ENCODE results near the gene SCN1A.
"Not testable (repeated sequence)": the region's sequence is repeated elsewhere in the genome, so short reads cannot be mapped to it uniquely, and the experiment has no call there.

Gene SCN1A

DNA sequence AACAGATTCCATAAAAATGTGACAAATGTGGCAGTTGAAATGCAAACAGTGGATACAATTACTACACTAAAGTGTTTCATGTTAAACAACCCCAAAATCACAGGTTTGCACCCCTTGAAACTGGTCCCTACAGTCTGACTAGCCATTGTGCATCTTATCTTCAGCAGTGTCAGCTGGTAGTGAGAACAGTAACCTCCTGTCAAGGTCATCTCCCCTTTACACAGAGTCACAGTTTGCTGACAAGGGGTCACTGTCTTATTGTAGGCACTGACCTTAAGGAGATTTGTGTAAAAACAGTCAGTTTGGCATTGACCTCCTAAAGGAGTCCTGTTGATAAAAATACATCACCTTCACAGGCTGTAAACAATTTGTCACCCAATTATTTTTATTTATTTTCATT is 137.0 kb downstream of the SCN1A start:
- no peak for DNase-seq (ENCODE audit: low read depth in 1 of 2, low spot score in 1 of 2)
- TF ChIP-seq, protein P1, sequence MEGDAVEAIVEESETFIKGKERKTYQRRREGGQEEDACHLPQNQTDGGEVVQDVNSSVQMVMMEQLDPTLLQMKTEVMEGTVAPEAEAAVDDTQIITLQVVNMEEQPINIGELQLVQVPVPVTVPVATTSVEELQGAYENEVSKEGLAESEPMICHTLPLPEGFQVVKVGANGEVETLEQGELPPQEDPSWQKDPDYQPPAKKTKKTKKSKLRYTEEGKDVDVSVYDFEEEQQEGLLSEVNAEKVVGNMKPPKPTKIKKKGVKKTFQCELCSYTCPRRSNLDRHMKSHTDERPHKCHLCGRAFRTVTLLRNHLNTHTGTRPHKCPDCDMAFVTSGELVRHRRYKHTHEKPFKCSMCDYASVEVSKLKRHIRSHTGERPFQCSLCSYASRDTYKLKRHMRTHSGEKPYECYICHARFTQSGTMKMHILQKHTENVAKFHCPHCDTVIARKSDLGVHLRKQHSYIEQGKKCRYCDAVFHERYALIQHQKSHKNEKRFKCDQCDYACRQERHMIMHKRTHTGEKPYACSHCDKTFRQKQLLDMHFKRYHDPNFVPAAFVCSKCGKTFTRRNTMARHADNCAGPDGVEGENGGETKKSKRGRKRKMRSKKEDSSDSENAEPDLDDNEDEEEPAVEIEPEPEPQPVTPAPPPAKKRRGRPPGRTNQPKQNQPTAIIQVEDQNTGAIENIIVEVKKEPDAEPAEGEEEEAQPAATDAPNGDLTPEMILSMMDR (IDR thresholded peaks at IDR 0.05; ENCODE audit: insufficient read depth, low read length): no peak
- TF ChIP-seq, protein P2, sequence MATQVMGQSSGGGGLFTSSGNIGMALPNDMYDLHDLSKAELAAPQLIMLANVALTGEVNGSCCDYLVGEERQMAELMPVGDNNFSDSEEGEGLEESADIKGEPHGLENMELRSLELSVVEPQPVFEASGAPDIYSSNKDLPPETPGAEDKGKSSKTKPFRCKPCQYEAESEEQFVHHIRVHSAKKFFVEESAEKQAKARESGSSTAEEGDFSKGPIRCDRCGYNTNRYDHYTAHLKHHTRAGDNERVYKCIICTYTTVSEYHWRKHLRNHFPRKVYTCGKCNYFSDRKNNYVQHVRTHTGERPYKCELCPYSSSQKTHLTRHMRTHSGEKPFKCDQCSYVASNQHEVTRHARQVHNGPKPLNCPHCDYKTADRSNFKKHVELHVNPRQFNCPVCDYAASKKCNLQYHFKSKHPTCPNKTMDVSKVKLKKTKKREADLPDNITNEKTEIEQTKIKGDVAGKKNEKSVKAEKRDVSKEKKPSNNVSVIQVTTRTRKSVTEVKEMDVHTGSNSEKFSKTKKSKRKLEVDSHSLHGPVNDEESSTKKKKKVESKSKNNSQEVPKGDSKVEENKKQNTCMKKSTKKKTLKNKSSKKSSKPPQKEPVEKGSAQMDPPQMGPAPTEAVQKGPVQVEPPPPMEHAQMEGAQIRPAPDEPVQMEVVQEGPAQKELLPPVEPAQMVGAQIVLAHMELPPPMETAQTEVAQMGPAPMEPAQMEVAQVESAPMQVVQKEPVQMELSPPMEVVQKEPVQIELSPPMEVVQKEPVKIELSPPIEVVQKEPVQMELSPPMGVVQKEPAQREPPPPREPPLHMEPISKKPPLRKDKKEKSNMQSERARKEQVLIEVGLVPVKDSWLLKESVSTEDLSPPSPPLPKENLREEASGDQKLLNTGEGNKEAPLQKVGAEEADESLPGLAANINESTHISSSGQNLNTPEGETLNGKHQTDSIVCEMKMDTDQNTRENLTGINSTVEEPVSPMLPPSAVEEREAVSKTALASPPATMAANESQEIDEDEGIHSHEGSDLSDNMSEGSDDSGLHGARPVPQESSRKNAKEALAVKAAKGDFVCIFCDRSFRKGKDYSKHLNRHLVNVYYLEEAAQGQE (IDR thresholded peaks at IDR 0.05; ENCODE audit: insufficient replicate concordance, low read depth): no peak
- no peak for TF ChIP-seq SPI1 (IDR thresholded peaks at IDR 0.05; ENCODE audit: borderline replicate concordance, low read depth)
- TF ChIP-seq GABPA (IDR thresholded peaks at IDR 0.05; ENCODE audit: low read depth): no peak
- no peak for TF ChIP-seq POLR2AphosphoS5 (IDR thresholded peaks at IDR 0.05; ENCODE audit: low read depth)
- no peak overlapping the region for H3K27ac ChIP-seq (replicated peaks)
- no peak overlapping the region for H3K4me3 ChIP-seq (replicated peaks; ENCODE audit: insufficient read depth, low read length)
- H3K27me3 ChIP-seq (ENCODE audit: insufficient read depth, poor library complexity, severe bottlenecking): no peaks in the 10 kb centered on the region

DNA sequence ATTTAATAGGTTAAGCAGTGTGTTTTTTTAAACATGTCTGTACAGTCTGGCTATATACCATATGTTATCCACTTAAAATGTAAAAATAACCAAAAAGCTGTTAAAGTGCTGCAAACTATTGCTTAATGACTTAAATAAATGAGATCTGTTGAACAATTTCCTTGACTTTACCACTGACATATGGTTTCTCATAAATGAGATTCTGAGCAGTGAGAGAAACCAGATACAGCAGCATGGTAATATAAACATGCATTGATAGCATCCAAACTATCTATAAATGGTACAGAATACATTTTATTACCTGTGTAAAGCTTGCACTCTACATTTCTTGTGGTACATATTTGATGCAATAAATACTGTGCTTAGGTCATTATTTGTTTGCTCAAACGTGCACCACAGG is 138.0 kb downstream of the SCN1A start:
- DNase-seq (ENCODE audit: low read depth in 1 of 2, low spot score in 1 of 2): no peak
- no peak for TF ChIP-seq POLR2AphosphoS5 (IDR thresholded peaks at IDR 0.05; ENCODE audit: low read depth)
- no peak for TF ChIP-seq SPI1 (IDR thresholded peaks at IDR 0.05; ENCODE audit: borderline replicate concordance, low read depth)
- no peak for TF ChIP-seq GABPA (IDR thresholded peaks at IDR 0.05; ENCODE audit: low read depth)
- TF ChIP-seq, protein P1 (IDR thresholded peaks at IDR 0.05; ENCODE audit: insufficient read depth, low read length): no peak
- TF ChIP-seq, protein P2 (IDR thresholded peaks at IDR 0.05; ENCODE audit: insufficient replicate concordance, low read depth): no peak
- no peak overlapping the region for H3K4me3 ChIP-seq (replicated peaks; ENCODE audit: insufficient read depth, low read length)
- H3K27ac ChIP-seq (replicated peaks): no peak overlapping the region
- H3K27me3 ChIP-seq (ENCODE audit: insufficient read depth, poor library complexity, severe bottlenecking): no peaks in the 10 kb centered on the region

DNA sequence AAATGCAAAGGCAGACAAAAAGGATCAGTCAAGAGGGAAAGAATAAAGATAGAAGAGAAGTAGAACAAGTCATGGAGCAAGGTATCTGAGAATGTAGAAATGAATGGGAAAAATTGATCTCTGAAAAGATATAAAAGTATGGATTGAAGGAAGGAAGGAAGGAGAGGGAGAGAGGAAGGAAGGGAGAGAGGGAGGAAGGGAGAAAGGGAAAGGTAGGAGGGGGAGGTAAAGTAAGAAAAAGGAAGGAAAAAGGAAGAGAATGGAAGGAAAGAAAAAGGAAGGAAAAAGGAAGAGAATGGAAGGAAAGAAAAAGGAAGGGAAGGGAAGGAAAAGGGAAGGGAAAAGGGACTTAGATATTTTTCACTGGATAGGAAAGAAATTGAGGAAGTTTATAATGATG is 142.7 kb downstream of the SCN1A start:
- no peaks in the 10 kb centered on the region for H3K27me3 ChIP-seq (ENCODE audit: insufficient read depth, poor library complexity, severe bottlenecking)
- no peak overlapping the region for H3K4me3 ChIP-seq (replicated peaks; ENCODE audit: insufficient read depth, low read length)
- DNase-seq (ENCODE audit: low read depth in 1 of 2, low spot score in 1 of 2): no peak
- no peak for TF ChIP-seq POLR2AphosphoS5 (IDR thresholded peaks at IDR 0.05; ENCODE audit: low read depth)
- no peak for TF ChIP-seq GABPA (IDR thresholded peaks at IDR 0.05; ENCODE audit: low read depth)
- TF ChIP-seq, protein P1 (IDR thresholded peaks at IDR 0.05; ENCODE audit: insufficient read depth, low read length): no peak
- no peak for TF ChIP-seq SPI1 (IDR thresholded peaks at IDR 0.05; ENCODE audit: borderline replicate concordance, low read depth)
- TF ChIP-seq, protein P2 (IDR thresholded peaks at IDR 0.05; ENCODE audit: insufficient replicate concordance, low read depth): no peak
- no peak overlapping the region for H3K27ac ChIP-seq (replicated peaks)

DNA sequence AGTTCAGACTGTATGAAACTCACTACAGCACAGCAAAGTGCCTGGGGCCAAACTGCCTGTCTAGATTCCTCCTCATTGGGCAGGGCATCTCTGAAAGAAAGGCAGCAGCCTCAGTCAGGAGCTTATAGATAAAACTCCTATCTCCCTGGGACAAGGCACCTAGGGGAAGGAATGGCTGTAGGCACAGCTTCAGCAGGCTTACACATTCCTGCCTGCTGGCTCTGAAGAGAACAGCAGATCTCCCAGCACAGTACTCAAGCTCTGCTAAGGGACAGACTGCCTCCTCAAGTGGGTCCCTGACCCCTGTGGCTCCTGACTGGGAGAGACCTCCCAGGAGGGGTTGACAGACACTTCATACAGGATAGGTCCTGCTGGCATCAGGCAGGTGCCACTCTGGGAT is 155.7 kb downstream of the SCN1A start:
- not testable (repeated sequence) for H3K4me3 ChIP-seq (replicated peaks; ENCODE audit: insufficient read depth, low read length); H3K27me3 ChIP-seq (ENCODE audit: insufficient read depth, poor library complexity, severe bottlenecking); DNase-seq (ENCODE audit: low read depth in 1 of 2, low spot score in 1 of 2); H3K27ac ChIP-seq (replicated peaks)

Data from HL-60 (cell line).